Prostate gland (tissue), 2 donors: ENCODE data around the gene PDE7B.

Experiments used
- CTCF ChIP-seq, 4 experiments: fragments of 200-600 bp in 2 of 4; fragments of 450-650 bp in 2 of 4; sonication (generic) in 2 of 4; IDR thresholded peaks; 1 replicate in 3 of 4; 2 replicates in 1 of 4; pipeline ENCODE4 v1.5.1; 2016 to 2019; ENCODE audit warnings: antibody characterized with exemption in 4 of 4, mild to moderate bottlenecking in 2 of 4, moderate library complexity in 2 of 4
- POLR2A ChIP-seq: fragments of 450-650 bp; IDR thresholded peaks from one replicate; pipeline ENCODE4 v1.6.1; 2016; ENCODE audit warnings: antibody characterized with exemption, mild to moderate bottlenecking
- POLR2AphosphoS5 ChIP-seq: sonication (generic); formaldehyde crosslinking; IDR thresholded peaks from one replicate; pipeline ENCODE4 v1.6.1; 2017; ENCODE audit warnings: antibody characterized with exemption

GRCh38 chr6:136089876-136090275 lies 238.4 kb downstream of the PDE7B start:
- TF ChIP-seq POLR2A, result no peak
- TF ChIP-seq CTCF (IDR thresholded peaks at IDR 0.05), result no peak
- TF ChIP-seq POLR2AphosphoS5, result no peak
